Hematopoietic multipotent progenitor cell treated with erythropoietin and hydrocortisone succinate and interleukin-3 and kit ligand, for 6 days (in vitro differentiated cells): ENCODE results near the gene OTUD1.
"Not testable (repeated sequence)": the region's sequence is repeated elsewhere in the genome, so short reads cannot be mapped to it uniquely, and the experiment has no call there.

Experiments used
- DNase-seq: peaks from one replicate; pipeline ENCODE4 v3.0.0-alpha.2; 2015

Gene OTUD1

GRCh38 chr10:23438547-23439451 lies at the start of gene OTUD1:
Gene OTUD1 (plus strand): TSS chr10:23439075. CDS start chr10:23439458, 383 bp downstream.
- peak; percentile 95 for DNase-seq

- not testable (repeated sequence) for DNase-seq
Observed at GRCh38 chr10:23390408-23390807, 48.5 kb upstream of the OTUD1 start.

GRCh38 chr10:23390809-23391208 lies 48.1 kb upstream of the OTUD1 start:
- DNase-seq: no peak

- DNase-seq: no peak
Observed at GRCh38 chr10:23391821-23392220, 47.1 kb upstream of the OTUD1 start.

- no peak for DNase-seq
Observed at GRCh38 chr10:23395017-23395416, 43.9 kb upstream of the OTUD1 start.

GRCh38 chr10:23396695-23397094 lies 42.2 kb upstream of the OTUD1 start:
- DNase-seq: no peak

GRCh38 chr10:23399701-23400144 lies 39.2 kb upstream of the OTUD1 start:
- no peak for DNase-seq

GRCh38 chr10:23402856-23403255 lies 36.0 kb upstream of the OTUD1 start:
- no peak for DNase-seq

- no peak for DNase-seq
Observed at GRCh38 chr10:23403278-23403677, 35.6 kb upstream of the OTUD1 start.

- no peak for DNase-seq
Observed at GRCh38 chr10:23403719-23404118, 35.2 kb upstream of the OTUD1 start.

- no peak for DNase-seq
Observed at GRCh38 chr10:23404461-23404980, 34.4 kb upstream of the OTUD1 start.

GRCh38 chr10:23405540-23405939 lies 33.3 kb upstream of the OTUD1 start:
- peak; percentile 2 for DNase-seq

GRCh38 chr10:23406409-23406808 lies 32.5 kb upstream of the OTUD1 start:
- no peak for DNase-seq

GRCh38 chr10:23408330-23408976 lies 30.4 kb upstream of the OTUD1 start:
- DNase-seq: no peak

GRCh38 chr10:23412223-23412622 lies 26.7 kb upstream of the OTUD1 start:
- no peak for DNase-seq

- DNase-seq: no peak
Observed at GRCh38 chr10:23413629-23414089, 25.2 kb upstream of the OTUD1 start.

GRCh38 chr10:23414658-23415057 lies 24.2 kb upstream of the OTUD1 start:
- DNase-seq: no peak

- DNase-seq: no peak
Observed at GRCh38 chr10:23417254-23417653, 21.6 kb upstream of the OTUD1 start.

GRCh38 chr10:23418051-23418681 lies 20.7 kb upstream of the OTUD1 start:
- DNase-seq: no peak

GRCh38 chr10:23419201-23419600 lies 19.7 kb upstream of the OTUD1 start:
- DNase-seq: no peak

GRCh38 chr10:23419655-23420329 lies 19.1 kb upstream of the OTUD1 start:
- no peak for DNase-seq

GRCh38 chr10:23421397-23421796 lies 17.5 kb upstream of the OTUD1 start:
- DNase-seq: no peak

GRCh38 chr10:23422003-23422411 lies 16.9 kb upstream of the OTUD1 start:
- no peak for DNase-seq
